Right cardiac atrium (tissue), 5 donors: ENCODE data around the gene KPNA6. TPM values are rescaled to one million over a fixed set of nuclear protein-coding genes. Genes with fewer than 3 reads are reported as not detected.

Experiments used
- ATAC-seq, 2 donors: fragments of 200-7000 bp; cut with Tn5 transposase; one replicate each; pipeline versions ENCODE4 v1.8.0 to v1.9.1; 2020; ENCODE audit warnings: moderate library complexity in 2 of 2, mild to moderate bottlenecking in 1 of 2
- DNase-seq, 3 donors: peaks; one replicate each; pipeline ENCODE4 v3.0.0-alpha.2; 2020
- H3K27ac ChIP-seq: one replicate; pipeline ENCODE4 v1.5.1; 2013; ENCODE audit warnings: mild to moderate bottlenecking, low read length, control low read depth, moderate library complexity
- H3K27me3 ChIP-seq: one replicate; pipeline ENCODE4 v1.6.1; 2013; ENCODE audit not compliant: control insufficient read depth, insufficient read depth
- H3K4me1 ChIP-seq: one replicate; pipeline ENCODE4 v1.6.1; 2013; ENCODE audit warnings: low read length; ENCODE audit not compliant: control insufficient read depth, insufficient read depth
- H3K4me3 ChIP-seq: one replicate; pipeline ENCODE4 v1.5.1; 2013; ENCODE audit warnings: low read length, control low read depth
- H3K9me3 ChIP-seq: one replicate; pipeline ENCODE4 v1.6.1; 2013; ENCODE audit warnings: low read length; ENCODE audit not compliant: control insufficient read depth
- WGBS: extraction: QIAGEN DNeasy Blood & Tissue Kit; methylation state at CpG from one replicate; pipeline ENCODE4 v1.1.7; 2013; 5-methylcytosine and 5-hydroxymethylcytosine counted together
- intact Hi-C, 4 donors: fragments of 100-400 bp; cut with DNase I; formaldehyde crosslinking; loops; one replicate each; pipeline versions ENCODE4 v1.11.0 to v1.14.0; 2022 to 2023
- polyA plus RNA-seq: library from polyadenylated mRNA; stranded (reverse); fragments of 200-250 nt; gene quantifications from one replicate; pipeline ENCODE4 v1.2.3, GENCODE V29; 2013
- total RNA-seq, 4 donors: library from RNA; stranded (reverse); fragmentation: NEBNext Ultra II Directional; extraction: Animal tissue kit (Norgen Biotek cat#: 25700); gene quantifications; one replicate each; pipeline ENCODE4 v1.2.1, GENCODE V29; 2021
- donor health status: healthy with polysubstance abuse.
- donor health status: DM: no; HTN: yes; CAD: no.
- donor health status: DM: no; HTN: no; CAD: no.
- donor health status: DM: no; HTN: yes; CAD: no; lungs with severe emphysema.
- donor health status: DM: yes; HTN: yes; CAD: no.

Gene KPNA6
- total and polyA plus RNA-seq, 5 donors: 14.7 to 79.7 (median 75.5) TPM

- Histone ChIP-seq H3K9me3 (no peaks in the 10 kb centered on the region), H3K4me1 (peaks cover 9% of the 10 kb centered on the region), H3K27me3 (no peaks in the 10 kb centered on the region), H3K4me3 (no peak overlapping the region), H3K27ac (no peak overlapping the region)
- intact Hi-C loops: no loop called here
- 93% methylated on average over 6 of the region's 6 CpGs for WGBS
- DNase-seq (no peak), ATAC-seq (no peak)
These were observed 87.1 kb downstream of the KPNA6 start for GRCh38 chr1:32194984-32195383.

DNA sequence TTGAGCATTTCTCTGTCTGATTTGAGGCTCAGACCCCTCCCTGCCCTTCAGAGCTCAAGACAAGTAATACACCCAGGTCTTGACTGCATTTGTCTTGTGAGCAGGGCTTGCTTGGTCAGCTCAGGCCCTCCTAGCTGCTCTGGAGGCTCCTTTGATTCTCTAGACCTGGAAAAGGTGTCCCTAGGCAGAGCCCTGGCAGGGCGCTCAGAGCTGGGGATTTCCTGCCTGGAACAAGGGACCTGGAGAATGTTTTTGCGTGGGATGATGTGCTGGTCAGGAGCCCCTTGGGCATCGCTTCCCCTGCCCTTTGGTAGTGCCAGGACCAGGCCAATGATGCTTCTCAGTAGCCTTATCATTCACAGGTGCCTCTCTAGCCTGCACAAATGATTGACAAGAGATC is 87.7 kb downstream of the KPNA6 start:
- H3K27me3 ChIP-seq: no peaks in the 10 kb centered on the region
- ATAC-seq (no peak), DNase-seq (no peak)
- H3K9me3 ChIP-seq: no peaks in the 10 kb centered on the region
- H3K4me3 ChIP-seq: no peak overlapping the region
- no peak overlapping the region for H3K27ac ChIP-seq
- 81% methylated on average over 3 of the region's 3 CpGs for WGBS
- H3K4me1 ChIP-seq: peaks cover 9% of the 10 kb centered on the region
- intact Hi-C loops: no loop called here

DNA sequence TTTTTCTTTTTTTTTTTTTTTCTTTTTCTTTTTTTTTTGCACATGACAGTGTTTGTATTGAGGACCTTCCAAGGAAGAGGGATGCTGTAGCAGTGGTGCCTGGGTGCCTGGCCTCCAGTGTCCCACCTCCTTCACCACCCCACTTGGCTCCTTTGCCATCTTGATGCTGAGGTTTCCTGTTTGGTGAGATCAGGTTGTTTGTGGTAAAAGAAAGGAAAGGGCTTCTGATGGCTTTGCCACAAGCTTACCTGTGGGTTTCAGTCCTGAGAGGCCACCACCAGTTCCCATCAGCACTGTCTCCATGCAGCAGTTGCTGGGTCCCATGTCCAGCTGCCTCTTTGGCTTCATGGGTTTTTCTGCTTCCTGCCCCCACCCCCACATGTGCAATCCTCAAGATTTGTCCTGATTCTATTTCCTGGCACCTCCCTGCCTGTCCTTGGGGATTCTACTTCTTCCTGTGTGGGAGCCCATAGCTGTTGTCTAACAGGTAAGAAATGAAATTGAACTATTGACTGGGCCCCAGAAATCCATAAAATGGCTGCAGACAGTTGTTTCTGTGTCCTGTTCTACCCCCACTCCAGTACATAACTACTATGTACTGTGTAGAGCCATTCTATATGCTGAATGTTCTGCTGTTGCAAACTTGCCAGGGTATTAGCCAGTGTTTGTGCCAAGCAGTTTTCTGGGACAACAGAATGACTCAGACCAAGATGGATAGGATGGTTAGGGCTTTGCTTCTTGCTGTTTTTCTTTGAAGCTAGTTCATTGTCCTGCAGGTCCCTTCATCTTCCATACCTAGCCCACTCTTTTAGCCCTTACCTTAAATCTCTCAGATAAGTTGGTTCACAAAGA is 88.3 kb downstream of the KPNA6 start:
- no peak overlapping the region for H3K4me3 ChIP-seq
- no peaks in the 10 kb centered on the region for H3K27me3 ChIP-seq
- H3K4me1 ChIP-seq: peaks cover 9% of the 10 kb centered on the region
- intact Hi-C loops: no loop called here
- H3K27ac ChIP-seq: no peak overlapping the region
- ATAC-seq (no peak), DNase-seq (no peak)
- H3K9me3 ChIP-seq: no peaks in the 10 kb centered on the region

DNA sequence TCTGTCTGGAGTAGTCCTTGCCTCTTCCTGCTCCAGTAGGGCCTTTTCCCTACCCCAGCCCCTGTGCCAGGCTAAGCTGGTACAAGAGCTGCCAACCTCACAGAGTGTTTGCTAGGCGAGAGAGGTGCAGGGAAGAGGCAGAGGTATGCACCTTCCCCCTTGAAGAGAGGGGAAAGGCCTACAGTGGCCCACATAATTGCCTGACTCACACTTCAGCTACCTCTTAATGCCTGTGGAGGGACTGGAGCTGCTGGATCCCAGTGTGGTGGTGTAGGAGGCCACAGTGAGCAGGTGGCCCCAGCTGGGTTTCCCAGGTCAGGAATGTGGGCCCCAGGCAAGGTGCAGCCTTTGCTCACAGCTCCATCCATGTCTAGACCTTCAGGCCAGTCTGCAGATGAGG is 89.2 kb downstream of the KPNA6 start:
- no peak overlapping the region for H3K4me3 ChIP-seq
- WGBS: 90% methylated on average over 1 of the region's 1 CpG
- DNase-seq (peak in 1 of 3 donors; percentile 23), ATAC-seq (no peak)
- no peak overlapping the region for H3K27ac ChIP-seq
- intact Hi-C loops: no loop called here
- H3K4me1 ChIP-seq: peaks cover 15% of the 10 kb centered on the region
- H3K27me3 ChIP-seq: no peaks in the 10 kb centered on the region
- no peaks in the 10 kb centered on the region for H3K9me3 ChIP-seq

DNA sequence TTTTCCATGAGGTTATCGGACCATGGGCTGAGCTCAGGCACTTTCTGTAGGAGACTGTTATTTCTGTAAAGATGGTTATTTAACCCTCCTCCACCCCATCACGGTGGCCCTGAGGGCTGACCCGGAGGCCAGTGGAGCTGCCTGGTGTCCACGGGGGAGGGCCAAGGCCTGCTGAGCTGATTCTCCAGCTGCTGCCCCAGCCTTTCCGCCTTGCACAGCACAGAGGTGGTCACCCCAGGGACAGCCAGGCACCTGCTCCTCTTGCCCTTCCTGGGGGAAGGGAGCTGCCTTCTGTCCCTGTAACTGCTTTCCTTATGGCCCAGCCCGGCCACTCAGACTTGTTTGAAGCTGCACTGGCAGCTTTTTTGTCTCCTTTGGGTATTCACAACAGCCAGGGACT is 90.0 kb downstream of the KPNA6 start:
- no peaks in the 10 kb centered on the region for H3K9me3 ChIP-seq
- intact Hi-C loops: no loop called here
- no peak for DNase-seq
- ATAC-seq: no peak
- no peak overlapping the region for H3K4me3 ChIP-seq
- 69% methylated on average over 6 of the region's 6 CpGs for WGBS
- no peaks in the 10 kb centered on the region for H3K27me3 ChIP-seq
- peaks cover 15% of the 10 kb centered on the region for H3K4me1 ChIP-seq
- no peak overlapping the region for H3K27ac ChIP-seq

GRCh38 chr1:32198237-32199042 is 90.6 kb downstream of the KPNA6 start:
- DNase-seq: peak in 1 of 3 donors; percentile 37
- Histone ChIP-seq H3K27me3 (no peaks in the 10 kb centered on the region), H3K9me3 (no peaks in the 10 kb centered on the region), H3K4me1 (peaks cover 15% of the 10 kb centered on the region), H3K27ac (no peak overlapping the region), H3K4me3 (no peak overlapping the region)
- WGBS: 78% methylated on average over 3 of the region's 3 CpGs
- intact Hi-C loops: no loop called here
- no peak for ATAC-seq

DNA sequence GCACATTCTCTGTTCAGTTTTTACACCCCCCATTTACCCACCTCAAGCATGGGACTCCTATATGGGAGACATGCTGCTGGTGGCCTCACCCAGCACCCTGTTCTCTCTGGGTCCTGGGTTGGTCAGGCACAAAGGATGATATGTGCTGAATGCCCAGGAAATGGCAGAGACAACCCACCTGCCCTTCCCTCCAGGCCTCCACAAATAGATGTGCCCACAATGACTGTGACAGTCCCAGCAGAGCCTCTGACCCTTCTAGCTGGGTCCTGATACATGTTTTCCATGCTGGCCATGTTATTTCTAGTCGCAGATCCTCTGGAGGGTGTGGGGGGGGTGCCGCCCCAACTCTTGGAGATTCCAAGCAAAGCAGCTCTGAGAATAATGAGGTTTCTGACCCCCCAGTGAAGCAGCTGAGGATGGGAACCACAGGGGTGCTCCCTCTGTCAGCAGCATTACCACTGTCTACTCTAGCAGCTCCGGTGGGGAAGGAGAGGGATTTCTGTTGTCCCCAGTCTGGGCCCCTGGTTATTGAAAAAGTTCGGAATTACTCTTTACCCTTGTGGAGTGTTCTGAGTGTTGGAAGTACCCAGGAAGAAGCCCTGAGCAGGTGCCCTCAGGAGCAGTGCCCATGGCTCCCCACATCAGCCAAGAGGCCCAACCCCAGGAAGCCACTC is 91.3 kb downstream of the KPNA6 start:
- no peaks in the 10 kb centered on the region for H3K9me3 ChIP-seq
- peak overlapping the region; percentile 25 for H3K27ac ChIP-seq
- H3K4me3 ChIP-seq: no peak overlapping the region
- 54% methylated on average over 4 of the region's 4 CpGs for WGBS
- DNase-seq (peak in 1 of 3 donors; percentile 27), ATAC-seq (no peak)
- peaks cover 15% of the 10 kb centered on the region for H3K4me1 ChIP-seq
- H3K27me3 ChIP-seq: no peaks in the 10 kb centered on the region
- intact Hi-C loops: no loop called here

DNA sequence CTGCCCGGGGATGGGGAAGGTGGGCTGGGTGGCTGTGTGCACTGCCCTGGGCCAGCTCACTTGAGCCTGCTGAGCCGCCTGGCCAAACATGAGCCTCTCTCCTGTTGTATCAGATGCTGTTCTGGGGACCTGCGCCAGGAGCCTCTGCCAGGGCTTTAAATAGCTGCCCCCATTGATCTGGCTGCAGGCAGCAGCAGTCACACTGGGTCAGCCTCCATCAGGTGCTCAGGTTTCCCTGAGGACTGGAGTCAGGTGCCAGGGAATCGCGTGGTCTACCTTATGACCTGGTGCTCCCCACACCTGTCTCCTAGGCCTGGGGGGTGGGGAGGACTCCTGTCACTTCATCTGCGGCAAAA is 91.8 kb downstream of the KPNA6 start:
- Histone ChIP-seq H3K27me3 (no peaks in the 10 kb centered on the region), H3K4me3 (peak overlapping the region; percentile 41), H3K4me1 (peaks cover 15% of the 10 kb centered on the region), H3K27ac (peak overlapping the region; percentile 49), H3K9me3 (no peaks in the 10 kb centered on the region)
- 36% methylated on average over 6 of the region's 6 CpGs for WGBS
- ATAC-seq: peak; percentile 42 to 51
- intact Hi-C loops: no loop called here
- DNase-seq: peak; percentile 67 to 88 (median 86)

DNA sequence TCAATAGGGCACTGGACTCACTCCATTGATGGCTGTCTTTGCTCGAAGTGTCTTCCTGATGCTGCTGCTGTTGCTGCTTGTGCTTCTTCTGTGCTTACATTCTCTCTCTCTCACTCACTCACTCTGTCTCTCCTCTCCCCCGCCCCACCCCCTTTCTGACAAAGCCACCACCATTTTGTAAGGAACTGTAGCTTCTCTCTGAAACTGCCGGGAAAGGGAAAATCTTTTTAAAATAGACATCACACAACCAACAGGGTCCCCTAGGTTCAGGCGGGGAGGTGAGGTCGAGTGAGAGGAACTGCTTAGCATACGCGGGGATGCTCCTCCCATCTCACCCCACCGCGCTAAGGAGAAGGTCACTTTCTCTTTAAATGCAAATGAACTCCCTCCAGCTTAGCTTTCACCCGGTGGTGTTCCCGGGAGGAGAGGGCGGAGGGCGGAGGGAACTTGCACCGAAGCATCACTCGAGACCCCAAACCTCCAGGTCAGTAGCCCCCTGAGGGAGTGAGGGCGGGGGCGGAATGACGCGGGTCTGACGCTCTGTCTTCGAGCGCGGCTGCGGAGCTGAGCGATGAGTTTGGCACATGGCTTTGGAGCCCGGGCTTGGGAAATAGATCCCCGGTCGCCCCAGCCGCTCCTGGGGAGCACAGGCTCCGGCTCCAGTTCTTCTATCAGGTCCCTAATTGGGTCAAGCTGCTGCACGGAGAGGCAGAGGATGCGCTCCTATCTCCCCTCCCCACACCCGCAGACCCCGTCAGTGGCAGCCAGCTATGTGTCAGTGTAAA is 92.6 kb downstream of the KPNA6 start, which contains the start of gene CCDC28B:
Gene CCDC28B, plus strand, starts transcription at position 370 of the 785 bp plus-strand sequence. CDS start 1,341 bp downstream, outside the sequence.
- Histone ChIP-seq H3K27ac (peak within 1 kb of the TSS; percentile 49), H3K4me1 (peaks cover 15% of the 10 kb centered on the region), H3K4me3 (peak within 1 kb of the TSS; percentile 41), H3K9me3 (no peaks in the 10 kb centered on the region), H3K27me3 (no peaks in the 10 kb centered on the region)
- intact Hi-C loops: no loop called here
- ATAC-seq (peak; percentile 54 to 58), DNase-seq (peak; percentile 82 to 90 (median 89))
- under 1% methylated on average over 34 of the region's 34 CpGs for WGBS

- no peaks in the 10 kb centered on the region for H3K9me3 ChIP-seq
- DNase-seq (peak; percentile 82 to 92 (median 90)), ATAC-seq (peak; percentile 51 to 61)
- no peaks in the 10 kb centered on the region for H3K27me3 ChIP-seq
- peak overlapping the region; percentile 41 for H3K4me3 ChIP-seq
- H3K4me1 ChIP-seq: peaks cover 14% of the 10 kb centered on the region
- intact Hi-C loops: no loop called here
- H3K27ac ChIP-seq: peak overlapping the region; percentile 49
- WGBS: 1% methylated on average over 26 of the region's 26 CpGs
These were observed 93.4 kb downstream of the KPNA6 start for GRCh38 chr1:32201011-32201855.
